Measurements from ENCODE around the gene DPP6.

DNA sequence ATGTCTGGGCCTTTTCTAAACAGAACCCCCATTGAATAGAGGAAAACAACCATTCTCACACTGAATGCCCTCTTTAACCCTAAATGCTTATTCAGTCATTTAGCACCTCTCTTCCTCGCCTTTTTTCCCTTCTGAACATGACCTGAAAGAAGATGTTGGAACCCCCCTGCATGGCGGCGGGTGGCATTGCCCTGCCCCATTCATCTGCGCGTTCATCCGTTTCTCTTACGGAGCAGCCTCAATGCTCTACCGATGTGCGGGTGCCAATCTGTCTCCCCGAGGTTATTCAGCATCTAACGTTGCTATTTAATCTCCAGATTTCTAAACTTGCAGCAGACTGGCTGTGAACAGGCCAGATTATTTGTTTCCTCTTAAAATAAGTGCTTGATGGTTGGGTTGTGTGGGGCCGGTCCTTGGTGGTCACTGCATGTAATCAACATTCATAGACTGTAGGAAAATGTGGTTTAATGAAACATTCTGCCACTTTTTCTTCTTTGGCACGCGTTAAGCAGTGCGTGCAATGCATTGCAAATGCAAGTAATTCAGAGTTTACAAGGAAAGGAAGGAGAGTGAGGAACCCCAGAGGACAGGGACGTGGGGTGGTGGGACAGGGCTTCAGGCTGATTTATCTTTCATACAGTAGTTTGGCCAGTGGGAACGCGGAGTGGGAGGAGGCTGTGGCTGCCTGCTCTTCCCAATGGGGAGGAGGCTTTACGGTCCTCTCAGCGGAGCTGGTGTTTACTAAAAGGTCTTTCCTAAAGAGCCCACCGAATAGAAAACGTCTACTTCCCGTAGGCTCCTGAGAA lies 286.7 kb downstream of the DPP6 start:
- TF ChIP-seq, protein P1, sequence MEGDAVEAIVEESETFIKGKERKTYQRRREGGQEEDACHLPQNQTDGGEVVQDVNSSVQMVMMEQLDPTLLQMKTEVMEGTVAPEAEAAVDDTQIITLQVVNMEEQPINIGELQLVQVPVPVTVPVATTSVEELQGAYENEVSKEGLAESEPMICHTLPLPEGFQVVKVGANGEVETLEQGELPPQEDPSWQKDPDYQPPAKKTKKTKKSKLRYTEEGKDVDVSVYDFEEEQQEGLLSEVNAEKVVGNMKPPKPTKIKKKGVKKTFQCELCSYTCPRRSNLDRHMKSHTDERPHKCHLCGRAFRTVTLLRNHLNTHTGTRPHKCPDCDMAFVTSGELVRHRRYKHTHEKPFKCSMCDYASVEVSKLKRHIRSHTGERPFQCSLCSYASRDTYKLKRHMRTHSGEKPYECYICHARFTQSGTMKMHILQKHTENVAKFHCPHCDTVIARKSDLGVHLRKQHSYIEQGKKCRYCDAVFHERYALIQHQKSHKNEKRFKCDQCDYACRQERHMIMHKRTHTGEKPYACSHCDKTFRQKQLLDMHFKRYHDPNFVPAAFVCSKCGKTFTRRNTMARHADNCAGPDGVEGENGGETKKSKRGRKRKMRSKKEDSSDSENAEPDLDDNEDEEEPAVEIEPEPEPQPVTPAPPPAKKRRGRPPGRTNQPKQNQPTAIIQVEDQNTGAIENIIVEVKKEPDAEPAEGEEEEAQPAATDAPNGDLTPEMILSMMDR (IDR thresholded peaks at IDR 0.05): no peak
- no peak for TF ChIP-seq POLR2A (IDR thresholded peaks at IDR 0.05)
- no peak for TF ChIP-seq EP300 (IDR thresholded peaks at IDR 0.05; ENCODE audit: low read depth)

Measured in transverse colon (tissue), 3 donors.